LNCaP clone FGC (cell line): Measurements from ENCODE around the gene MYBPC1.
A peak's percentile ranks its signal among the peaks of the same experiment; 100 is the strongest.

Experiments
- DNase-seq: peaks from one replicate; pipeline ENCODE4 v3.0.0-alpha.2; 2011; ENCODE audit warnings: low read depth
- H3K4me3 ChIP-seq: 2 replicates; pipeline ENCODE4 v1.5.1; 2011; ENCODE audit warnings: mild to moderate bottlenecking, low read depth, low read length, control low read depth
- CTCF ChIP-seq: IDR thresholded peaks from 2 replicates; pipeline ENCODE4 v1.5.1; 2012; ENCODE audit warnings: mild to moderate bottlenecking; ENCODE audit not compliant: control insufficient read depth, insufficient read depth; ENCODE audit errors: extremely low read depth

Gene MYBPC1

GRCh38 chr12:101609198-101609597, 14.4 kb downstream of the MYBPC1 start:
- no peak overlapping the region for H3K4me3 ChIP-seq
- TF ChIP-seq CTCF: no peak

GRCh38 chr12:101612160-101612916, 17.6 kb downstream of the MYBPC1 start:
- TF ChIP-seq CTCF: no peak
- no peak overlapping the region for H3K4me3 ChIP-seq
- DNase-seq: no peak

More at GRCh38 chr12:101609198-101609597, 14.4 kb downstream of the MYBPC1 start:
- no peak for DNase-seq

GRCh38 chr12:101616027-101616494, 21.3 kb downstream of the MYBPC1 start:
- no peak for TF ChIP-seq CTCF
- peak; percentile 85 for DNase-seq
- H3K4me3 ChIP-seq: no peak overlapping the region

- no peak for DNase-seq
- no peak overlapping the region for H3K4me3 ChIP-seq
- no peak for TF ChIP-seq CTCF
Observed at GRCh38 chr12:101619026-101619786, 24.4 kb downstream of the MYBPC1 start.

GRCh38 chr12:101619858-101620761, 25.3 kb downstream of the MYBPC1 start:
- TF ChIP-seq CTCF: no peak
- peak; percentile 94 for DNase-seq

GRCh38 chr12:101620762-101621133, 26.0 kb downstream of the MYBPC1 start:
- TF ChIP-seq CTCF: no peak
- no peak for DNase-seq
- H3K4me3 ChIP-seq: no peak overlapping the region; the same call in 1 of the 2 replicates

More at GRCh38 chr12:101619858-101620761, 25.3 kb downstream of the MYBPC1 start:
- peak overlapping the region; percentile 21 for H3K4me3 ChIP-seq
